ENCODE data around the gene SLCO2B1. TPM values are rescaled to one million over a fixed set of nuclear protein-coding genes. Genes with fewer than 3 reads are reported as not detected.

Gene SLCO2B1
- total RNA-seq, 4 donors from 2014 or later, result 25.7 to 70.1 (median 33.1) TPM

DNA sequence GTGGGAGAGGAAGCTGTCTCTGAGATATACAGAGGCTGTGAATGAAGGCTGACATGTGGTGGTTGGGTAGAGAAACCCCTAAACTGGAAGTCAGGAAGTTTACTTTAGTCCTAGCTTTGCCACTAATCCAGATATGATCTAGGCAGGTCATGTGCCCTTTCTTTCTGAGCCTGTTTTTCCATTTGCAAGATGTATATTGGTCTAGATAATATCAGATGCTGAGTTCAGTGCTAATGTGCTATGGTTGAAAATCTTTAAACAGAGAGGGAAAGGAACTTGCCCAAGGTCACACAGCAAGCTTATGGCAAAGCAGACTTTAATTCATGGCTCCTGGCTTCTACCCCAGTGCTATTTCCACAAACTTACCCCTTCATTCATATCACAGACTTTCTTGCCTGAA, 63.9 kb downstream of the SLCO2B1 start:
- Histone ChIP-seq H3K27ac (no peak overlapping the region), H3K4me1 (no peaks in the 10 kb centered on the region), H3K9me3 (no peaks in the 10 kb centered on the region), H3K36me3 (no peaks in the 10 kb centered on the region), H3K27me3 (peaks cover 18% of the 10 kb centered on the region), H3K4me3 (no peak overlapping the region)
- TF ChIP-seq POLR2AphosphoS5 (IDR thresholded peaks at IDR 0.05), result no peak
- no peak for TF ChIP-seq POLR2A (IDR thresholded peaks at IDR 0.05)
- no peak for TF ChIP-seq CTCF (IDR thresholded peaks at IDR 0.05)
- TF ChIP-seq EP300 (IDR thresholded peaks at IDR 0.05), result no peak
- ATAC-seq, result no peak

GRCh38 chr11:75219869-75220268, 69.0 kb downstream of the SLCO2B1 start:
- Histone ChIP-seq H3K9me3 (no peaks in the 10 kb centered on the region), H3K4me1 (no peaks in the 10 kb centered on the region), H3K36me3 (no peaks in the 10 kb centered on the region), H3K4me3 (no peak overlapping the region), H3K27ac (no peak overlapping the region), H3K27me3 (peaks cover 9% of the 10 kb centered on the region)
- WGBS, 2 donors (ENCODE audit: low coverage in 1 of 2), result 14 to 43% methylated on average over 1 to 2 of the region's 2 CpGs
- TF ChIP-seq POLR2A (IDR thresholded peaks at IDR 0.05), result no peak
- TF ChIP-seq CTCF (IDR thresholded peaks at IDR 0.05), result no peak
- TF ChIP-seq EP300 (IDR thresholded peaks at IDR 0.05), result no peak
- no peak for TF ChIP-seq POLR2AphosphoS5 (IDR thresholded peaks at IDR 0.05)
- no peak for ATAC-seq

DNA sequence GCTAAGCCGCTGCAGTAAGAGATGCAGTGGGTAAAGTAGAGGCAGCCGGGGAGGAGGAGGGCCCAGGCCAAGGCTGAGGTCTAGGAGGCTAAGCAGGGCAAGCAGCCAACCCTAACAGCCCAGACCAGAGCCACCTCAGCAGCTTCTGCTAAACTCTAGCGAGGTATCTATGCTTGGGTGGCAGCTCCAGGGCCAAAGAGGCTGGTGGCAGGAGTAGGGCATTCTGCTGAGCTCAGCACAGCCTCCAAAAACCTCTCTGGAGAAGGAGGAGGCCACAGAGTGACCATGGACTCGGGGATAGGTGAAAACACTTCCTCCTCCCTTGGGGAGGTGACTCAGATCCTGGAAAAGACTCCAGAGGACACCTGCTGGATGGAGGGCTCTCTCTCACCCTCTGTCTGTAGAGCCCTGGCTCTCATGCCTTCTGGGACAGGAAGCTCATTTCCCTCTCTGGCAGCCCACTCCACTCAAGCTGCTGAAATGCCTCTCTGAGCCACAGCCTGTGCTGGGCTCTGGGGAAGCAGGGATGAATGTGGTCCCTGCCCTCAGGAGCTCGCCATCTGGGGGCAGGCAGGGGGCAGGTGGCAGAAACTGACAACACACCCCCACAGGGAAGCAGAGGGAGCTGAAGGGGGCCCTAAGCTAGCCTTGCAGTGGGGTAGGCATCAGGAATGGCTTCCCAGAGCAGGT, 73.2 kb downstream of the SLCO2B1 start:
- ATAC-seq, result no peak
- TF ChIP-seq EP300 (IDR thresholded peaks at IDR 0.05) (no peak), POLR2A (IDR thresholded peaks at IDR 0.05) (no peak), POLR2AphosphoS5 (IDR thresholded peaks at IDR 0.05) (no peak), CTCF (IDR thresholded peaks at IDR 0.05) (no peak)
- Histone ChIP-seq H3K4me3 (no peak overlapping the region), H3K9me3 (no peaks in the 10 kb centered on the region), H3K27ac (no peak overlapping the region), H3K36me3 (no peaks in the 10 kb centered on the region), H3K27me3 (no peaks in the 10 kb centered on the region), H3K4me1 (no peaks in the 10 kb centered on the region)
- WGBS, 2 donors (ENCODE audit: low coverage in 1 of 2), result 30% methylated on average over 2 of the region's 5 CpGs; no CpG with 5 or more reads in 1 of the 2 donors

- Histone ChIP-seq H3K27me3 (peaks cover 14% of the 10 kb centered on the region), H3K9me3 (no peaks in the 10 kb centered on the region), H3K4me3 (no peak overlapping the region), H3K27ac (no peak overlapping the region), H3K36me3 (no peaks in the 10 kb centered on the region), H3K4me1 (no peaks in the 10 kb centered on the region)
- TF ChIP-seq EP300 (IDR thresholded peaks at IDR 0.05) (no peak), POLR2AphosphoS5 (IDR thresholded peaks at IDR 0.05) (no peak), CTCF (IDR thresholded peaks at IDR 0.05) (no peak), POLR2A (IDR thresholded peaks at IDR 0.05) (no peak)
- 50 to 54% methylated on average over 1 to 4 of the region's 4 CpGs for WGBS, 2 donors (ENCODE audit: low coverage in 1 of 2)
- no peak for ATAC-seq
Measured at GRCh38 chr11:75225794-75226193, 74.9 kb downstream of the SLCO2B1 start.

DNA sequence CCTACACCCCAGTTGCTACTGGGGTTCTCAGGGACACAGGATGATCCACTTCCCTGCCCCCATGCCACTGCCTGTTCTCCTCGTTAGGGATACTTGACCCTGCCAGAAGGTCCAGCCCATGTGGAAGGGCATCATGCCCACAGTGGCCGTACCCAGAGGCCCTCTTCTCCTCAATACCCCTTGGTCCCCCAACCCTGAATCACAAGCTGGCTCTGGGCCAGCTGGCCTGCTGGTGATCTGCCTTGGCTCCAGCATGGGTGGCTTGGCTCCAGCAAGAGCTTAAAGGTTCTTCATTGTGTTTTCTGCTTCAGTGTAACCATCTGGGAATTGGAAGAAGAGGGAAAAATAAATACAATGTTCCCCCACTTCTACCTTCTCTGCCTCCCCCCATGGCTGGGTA, 78.6 kb downstream of the SLCO2B1 start:
- TF ChIP-seq POLR2A (IDR thresholded peaks at IDR 0.05) (no peak), EP300 (IDR thresholded peaks at IDR 0.05) (no peak), CTCF (IDR thresholded peaks at IDR 0.05) (no peak), POLR2AphosphoS5 (IDR thresholded peaks at IDR 0.05) (no peak)
- Histone ChIP-seq H3K4me1 (no peaks in the 10 kb centered on the region), H3K27me3 (peaks cover 30% of the 10 kb centered on the region), H3K27ac (no peak overlapping the region), H3K4me3 (no peak overlapping the region), H3K9me3 (no peaks in the 10 kb centered on the region), H3K36me3 (no peaks in the 10 kb centered on the region)
- no peak for ATAC-seq
- 80 to 100% methylated on average over 1 of the region's 2 CpGs for WGBS, 2 donors (ENCODE audit: low coverage in 1 of 2)

Measured in gastroesophageal sphincter (tissue), 4 donors.